SU-DHL-6 (cell line): ENCODE measurements around the gene SAMD14.

Experiments
- EZH2phosphoT487 ChIP-seq: fragments of 200-600 bp; sonication (generic), shearing (Covaris generic); conservative IDR thresholded peaks from 2 replicates; pipeline ENCODE4 v1.6.1; 2018; ENCODE audit warnings: mild to moderate bottlenecking, antibody characterized with exemption, low read length, moderate library complexity, mixed read lengths
- TF ChIP-seq, protein P1 (sequence below): fragments of 200-600 bp; sonication (generic); IDR thresholded peaks from one replicate; pipeline ENCODE4 v1.5.1; 2017; ENCODE audit warnings: antibody characterized with exemption, mild to moderate bottlenecking, low read length, moderate library complexity; ENCODE audit not compliant: insufficient read depth, poor library complexity, severe bottlenecking

DNA sequence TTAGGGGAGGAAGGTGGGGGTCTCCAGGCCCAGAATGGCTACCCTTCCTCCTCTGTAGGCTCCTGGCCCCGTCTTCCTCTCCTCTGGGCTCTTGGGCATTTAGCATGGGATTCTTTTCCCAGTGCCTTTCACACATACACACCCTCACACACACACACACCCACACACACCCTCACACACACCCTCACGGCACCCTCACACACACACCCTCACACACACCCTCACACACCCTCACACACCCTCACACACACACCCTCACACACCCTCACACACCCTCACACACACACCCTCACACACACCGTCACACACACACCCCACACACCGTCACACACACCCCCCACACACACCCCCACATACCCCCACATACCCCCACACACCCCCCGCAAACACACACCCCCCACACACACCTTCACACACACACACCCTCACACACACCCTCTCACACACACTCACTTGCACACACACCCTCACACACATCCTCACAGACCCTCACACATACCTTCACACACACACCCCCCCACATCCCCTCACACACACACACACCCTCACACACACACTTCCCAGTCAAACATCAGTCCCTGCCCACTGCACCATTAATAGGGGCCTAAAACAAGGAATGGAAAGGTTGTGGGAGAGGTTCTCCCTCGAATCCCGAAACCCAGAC, 36.7 kb upstream of the SAMD14 start:
- TF ChIP-seq, protein P1, sequence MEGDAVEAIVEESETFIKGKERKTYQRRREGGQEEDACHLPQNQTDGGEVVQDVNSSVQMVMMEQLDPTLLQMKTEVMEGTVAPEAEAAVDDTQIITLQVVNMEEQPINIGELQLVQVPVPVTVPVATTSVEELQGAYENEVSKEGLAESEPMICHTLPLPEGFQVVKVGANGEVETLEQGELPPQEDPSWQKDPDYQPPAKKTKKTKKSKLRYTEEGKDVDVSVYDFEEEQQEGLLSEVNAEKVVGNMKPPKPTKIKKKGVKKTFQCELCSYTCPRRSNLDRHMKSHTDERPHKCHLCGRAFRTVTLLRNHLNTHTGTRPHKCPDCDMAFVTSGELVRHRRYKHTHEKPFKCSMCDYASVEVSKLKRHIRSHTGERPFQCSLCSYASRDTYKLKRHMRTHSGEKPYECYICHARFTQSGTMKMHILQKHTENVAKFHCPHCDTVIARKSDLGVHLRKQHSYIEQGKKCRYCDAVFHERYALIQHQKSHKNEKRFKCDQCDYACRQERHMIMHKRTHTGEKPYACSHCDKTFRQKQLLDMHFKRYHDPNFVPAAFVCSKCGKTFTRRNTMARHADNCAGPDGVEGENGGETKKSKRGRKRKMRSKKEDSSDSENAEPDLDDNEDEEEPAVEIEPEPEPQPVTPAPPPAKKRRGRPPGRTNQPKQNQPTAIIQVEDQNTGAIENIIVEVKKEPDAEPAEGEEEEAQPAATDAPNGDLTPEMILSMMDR, result no peak
- no peak for TF ChIP-seq EZH2phosphoT487
